Activated gamma-delta T cell treated with Interleukin-2 at 50 U/mL for 16 hours (primary cell): Measurements from ENCODE around the gene HTR7.
"Not testable (repeated sequence)": the region's sequence is repeated elsewhere in the genome, so short reads cannot be mapped to it uniquely, and the experiment has no call there.

Experiments
- DNase-seq: peaks from one replicate; pipeline ENCODE4 v3.0.0-alpha.2; 2020

The HTR7 gene

DNA sequence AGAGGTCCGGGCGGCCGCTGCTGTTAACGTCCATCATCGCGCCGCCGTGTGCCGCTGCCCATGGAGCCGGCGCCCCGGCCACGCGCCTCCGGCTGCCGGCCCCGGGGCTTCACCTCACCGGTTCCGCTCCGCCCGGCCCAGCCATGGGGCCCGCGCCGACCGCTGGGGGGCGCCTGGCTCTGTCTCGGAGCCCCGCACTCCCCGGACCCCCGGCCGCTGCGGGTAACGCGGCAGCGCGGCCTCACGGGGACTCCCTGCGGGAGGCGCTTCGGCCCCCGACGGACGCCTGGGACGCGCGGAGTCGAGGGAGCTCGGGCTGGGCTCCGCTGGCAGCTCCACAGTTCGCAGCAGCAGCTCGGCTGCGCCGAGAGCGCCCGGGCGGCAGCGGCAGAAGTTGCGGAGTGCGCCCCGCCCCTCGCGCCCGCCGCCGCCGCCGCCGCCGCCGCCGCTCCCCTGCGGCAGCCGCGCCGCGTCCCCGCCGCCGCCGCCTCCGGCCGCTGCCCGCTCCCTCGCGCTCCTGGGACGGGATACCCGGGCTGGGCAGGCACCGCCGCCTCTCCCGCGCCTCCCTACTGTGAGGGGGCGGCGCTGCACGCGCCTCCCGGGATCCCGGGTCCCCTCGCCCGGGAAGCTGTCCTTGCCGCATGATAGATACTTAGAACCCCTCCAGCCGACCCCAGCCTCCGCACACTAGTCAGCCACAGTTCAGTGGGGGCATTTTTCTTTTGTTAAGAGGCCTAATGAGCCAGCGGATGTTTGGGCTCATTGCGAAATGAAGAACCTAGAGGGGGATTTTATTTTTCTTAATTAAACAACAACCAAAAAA, at the start of gene HTR7:
TSS of gene HTR7 (minus strand) at position 405 of the 826 bp plus-strand sequence. CDS start at position 37, 368 bp downstream.
- DNase-seq: peak; percentile 49

DNA sequence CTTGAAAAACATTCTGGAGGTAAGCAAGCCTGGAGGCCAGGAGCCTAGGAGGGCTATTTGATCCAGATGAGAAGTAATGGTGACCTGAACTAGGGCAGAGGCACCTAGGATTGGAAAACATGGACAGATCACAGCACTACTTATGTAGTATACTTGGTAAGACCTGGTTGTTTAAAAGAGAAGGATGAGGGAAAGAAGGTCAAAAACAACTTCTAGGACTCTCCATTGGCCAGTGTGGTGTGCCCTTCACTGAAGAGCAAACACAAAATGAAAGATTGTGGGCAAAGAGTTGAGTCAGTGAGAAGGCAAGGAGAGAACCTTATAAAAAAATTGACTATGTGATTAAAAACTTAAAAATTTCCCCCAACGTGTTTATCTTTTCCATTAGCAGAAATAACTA, 48.8 kb upstream of the HTR7 start:
- no peak for DNase-seq

DNA sequence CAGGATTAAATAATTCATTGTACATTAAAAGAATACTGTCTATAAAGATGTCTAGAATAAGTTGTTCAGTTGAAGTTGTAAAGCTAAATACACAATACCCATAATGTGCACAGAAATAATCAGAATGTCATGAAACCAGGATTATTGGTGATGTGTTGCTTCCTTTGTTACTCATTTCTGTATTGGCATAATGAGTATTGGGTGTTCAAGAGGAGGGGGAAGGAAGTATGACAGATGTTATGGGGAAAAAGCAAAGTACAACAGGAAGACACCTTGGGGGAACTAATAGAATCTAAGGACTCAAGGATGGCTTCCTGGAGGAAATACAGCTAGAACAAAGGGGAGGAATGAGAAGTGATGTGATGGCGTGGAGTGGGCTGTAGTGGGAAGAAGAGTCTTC, 48.1 kb upstream of the HTR7 start:
- DNase-seq: no peak

DNA sequence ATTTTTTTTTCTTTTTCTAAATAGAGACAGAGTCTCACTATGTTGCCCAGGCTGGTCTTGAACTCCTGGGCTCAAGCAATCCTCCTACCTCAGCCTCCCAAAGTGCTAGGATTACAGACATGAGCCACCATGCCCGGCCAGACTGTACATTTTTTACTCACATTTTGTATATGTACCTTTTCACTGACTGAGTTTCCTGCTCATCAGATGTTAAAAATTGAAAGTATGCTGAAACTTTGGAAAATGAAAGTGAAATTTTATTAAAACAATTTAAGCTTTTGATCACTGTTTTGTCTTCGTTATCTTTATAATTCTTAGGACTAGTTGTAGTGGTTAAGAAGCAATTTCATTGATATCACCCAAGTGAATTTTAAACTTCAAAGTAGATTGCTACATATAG, 39.1 kb upstream of the HTR7 start:
- DNase-seq: not testable (repeated sequence)

DNA sequence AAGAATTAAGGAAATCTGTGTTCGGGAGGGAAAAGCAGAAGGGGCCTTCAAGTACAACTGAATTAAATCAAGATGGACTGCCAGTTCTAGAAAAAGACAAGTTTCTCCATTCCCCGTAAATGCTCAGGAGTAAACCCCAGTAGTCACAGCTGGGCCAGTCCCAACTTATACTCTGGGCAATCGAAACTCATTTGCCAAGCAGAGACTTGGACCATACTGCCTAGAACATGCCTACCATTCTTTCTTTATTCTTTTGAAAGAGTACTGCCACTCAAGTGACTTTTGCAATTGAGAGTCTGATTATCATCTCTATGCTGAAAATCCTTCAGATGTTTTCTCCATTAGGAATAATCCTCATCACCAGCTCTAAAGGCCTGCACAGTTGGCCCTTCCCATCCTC, 35.4 kb upstream of the HTR7 start:
- no peak for DNase-seq

DNA sequence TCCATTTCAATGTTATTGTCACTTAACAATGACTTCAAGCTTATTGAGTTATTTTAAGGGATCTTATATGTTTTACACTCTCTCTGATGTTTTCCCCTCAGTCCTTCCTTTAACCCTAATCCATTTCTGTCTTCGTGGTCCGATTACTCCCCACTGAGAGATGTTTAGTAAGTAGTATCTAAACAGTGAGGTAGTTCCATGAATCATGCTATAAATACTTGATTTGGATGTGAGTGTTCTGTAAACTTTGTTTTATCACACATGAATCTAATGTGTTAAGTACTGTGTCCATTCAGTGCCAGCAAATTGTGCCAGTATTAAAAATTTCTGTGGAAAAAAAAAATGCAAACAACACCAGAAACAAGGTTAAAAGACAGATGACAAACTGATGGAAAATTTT, 32.5 kb upstream of the HTR7 start:
- no peak for DNase-seq

DNA sequence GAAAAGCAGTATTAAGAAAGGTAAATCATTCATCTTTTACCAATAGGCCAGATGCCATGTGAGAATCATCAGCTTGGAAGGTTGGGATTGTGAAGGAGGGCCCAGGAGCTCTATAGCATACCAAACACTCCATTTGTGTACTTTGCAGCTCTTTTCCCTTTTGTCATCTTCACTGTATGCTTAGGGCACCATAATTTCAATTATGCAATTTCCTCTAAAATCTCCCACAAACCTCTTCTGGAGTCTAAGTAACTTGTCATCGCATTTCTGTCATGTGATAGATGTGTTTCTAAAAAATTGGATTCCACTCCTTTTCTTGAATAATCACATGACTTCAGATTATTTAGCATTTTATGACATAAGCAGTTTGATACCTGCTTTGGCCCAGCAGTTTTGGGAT, 31.8 kb upstream of the HTR7 start:
- DNase-seq: no peak

DNA sequence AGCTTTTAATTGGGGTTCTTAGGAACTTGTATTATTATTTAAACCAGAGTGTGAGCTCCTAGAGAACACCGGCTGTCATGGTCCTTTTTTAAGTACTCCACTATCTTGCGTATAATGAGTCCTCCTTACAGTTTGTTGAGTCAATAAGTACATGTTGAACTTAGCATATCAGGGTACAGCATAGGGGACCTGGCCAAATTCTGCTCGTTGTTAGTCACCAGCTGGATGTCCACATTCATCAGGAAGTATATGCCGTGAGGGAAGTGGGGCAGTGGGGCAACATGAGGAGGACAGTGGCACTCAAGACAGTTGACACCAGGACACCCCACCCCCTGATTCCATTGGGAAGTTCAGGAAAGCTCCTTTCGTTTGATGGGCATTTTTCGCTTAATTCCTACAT, 30.5 kb upstream of the HTR7 start:
- DNase-seq: no peak

DNA sequence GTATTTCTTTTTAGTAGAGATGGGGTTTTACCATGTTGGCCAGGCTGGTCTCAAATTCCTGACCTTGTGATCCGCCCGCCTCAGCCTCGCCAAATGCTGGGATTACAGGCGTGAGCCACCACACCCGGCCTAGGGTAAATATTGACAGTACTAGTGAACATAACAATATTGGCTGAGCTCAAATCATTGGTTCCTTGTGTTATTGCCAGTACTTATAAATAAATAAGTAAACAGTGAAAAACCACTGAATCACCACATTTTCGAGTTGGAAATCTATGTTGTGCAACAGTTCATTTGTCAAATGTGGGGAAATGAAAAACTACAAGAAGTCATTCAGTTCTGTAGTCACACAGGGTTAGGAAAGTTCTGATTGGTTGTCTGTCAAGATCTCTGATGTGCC, 29.7 kb upstream of the HTR7 start:
- no peak for DNase-seq

DNA sequence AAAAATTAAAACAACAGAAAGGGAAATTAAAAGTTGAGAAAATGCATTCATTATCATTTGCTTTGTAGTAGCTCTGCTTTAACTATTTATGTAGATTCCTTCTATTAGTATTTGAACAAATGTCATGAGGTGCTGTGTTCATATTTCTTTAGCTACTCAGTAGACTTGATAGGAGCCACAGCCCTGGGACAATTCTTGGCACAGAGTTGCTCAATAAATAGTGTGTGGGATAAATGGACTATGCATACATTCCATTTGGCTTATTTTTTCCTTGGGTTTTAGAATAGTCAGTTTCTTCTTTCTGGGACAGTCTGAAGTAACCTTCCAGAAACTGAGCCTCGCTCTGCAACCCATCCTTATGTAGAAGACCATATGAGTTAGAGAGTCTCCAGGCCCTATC, 27.3 kb upstream of the HTR7 start:
- no peak for DNase-seq

DNA sequence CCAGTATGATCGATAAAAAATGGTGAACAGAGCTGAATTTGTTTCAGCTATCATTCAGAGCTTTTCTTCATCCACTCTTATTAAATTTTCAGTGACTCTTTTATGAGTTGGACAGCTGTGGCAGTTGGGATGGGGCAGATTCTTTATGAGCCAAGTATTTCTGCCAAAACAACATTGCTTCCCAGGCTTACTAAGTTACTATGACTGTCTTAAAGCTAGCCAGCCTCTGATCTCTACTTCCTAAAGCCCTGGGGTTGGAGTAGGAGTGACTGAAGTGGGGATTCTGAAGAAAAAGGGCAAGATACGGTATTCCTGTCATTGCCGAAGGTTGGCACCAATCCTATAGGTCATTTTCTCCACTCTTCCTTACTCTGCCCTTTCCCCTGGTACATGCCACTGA, 26.6 kb upstream of the HTR7 start:
- no peak for DNase-seq

DNA sequence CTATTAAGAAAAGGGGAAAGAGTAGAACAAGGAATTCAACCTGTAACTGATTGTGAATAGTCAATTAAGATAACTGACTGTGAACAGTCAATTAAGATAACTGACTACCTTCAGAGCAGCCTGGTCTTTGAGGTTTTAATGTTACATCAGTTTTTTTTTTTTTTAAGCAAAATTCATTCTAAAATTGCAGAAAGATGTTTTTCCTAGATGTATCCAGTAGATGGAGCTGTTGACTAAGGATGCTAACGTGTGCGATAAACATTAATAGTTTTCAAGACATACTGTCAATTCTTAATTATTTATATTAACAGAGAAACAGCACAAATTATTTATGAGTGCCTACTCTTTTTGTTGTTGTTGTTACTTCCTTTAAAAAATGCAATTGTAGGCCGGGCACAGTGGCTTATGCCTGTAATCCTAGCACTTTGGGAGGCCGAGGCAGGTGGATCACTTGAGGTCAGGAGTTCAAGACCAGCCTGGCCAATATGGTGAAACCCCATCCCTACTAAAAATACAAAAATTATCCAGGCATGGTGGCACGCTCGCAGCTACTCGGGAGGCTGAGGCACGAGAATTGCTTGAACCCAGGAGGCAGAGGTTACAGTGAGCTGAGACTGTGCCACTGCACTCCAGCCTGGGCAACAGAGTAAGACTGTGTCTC, 22.4 kb upstream of the HTR7 start:
- not testable (repeated sequence) for DNase-seq

DNA sequence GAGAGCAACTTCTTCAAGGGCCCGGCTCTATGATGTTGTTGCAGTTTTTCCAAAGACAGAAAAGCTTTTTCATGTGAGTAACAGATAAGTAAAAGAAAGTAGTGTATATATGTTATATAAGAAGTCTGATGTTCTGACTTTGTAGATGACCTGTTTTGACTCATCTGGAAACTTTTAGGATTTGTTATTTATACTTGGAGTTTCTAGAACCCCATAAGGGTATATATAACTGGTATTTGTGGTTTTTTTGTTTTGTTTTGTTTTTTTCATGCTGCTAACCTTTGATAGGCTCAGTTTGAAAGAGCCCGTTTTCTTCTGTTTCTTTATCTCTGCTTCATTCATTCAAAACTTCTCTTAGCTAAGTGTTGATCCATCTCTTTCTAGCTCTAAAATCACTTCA, 21.2 kb upstream of the HTR7 start:
- DNase-seq: no peak

DNA sequence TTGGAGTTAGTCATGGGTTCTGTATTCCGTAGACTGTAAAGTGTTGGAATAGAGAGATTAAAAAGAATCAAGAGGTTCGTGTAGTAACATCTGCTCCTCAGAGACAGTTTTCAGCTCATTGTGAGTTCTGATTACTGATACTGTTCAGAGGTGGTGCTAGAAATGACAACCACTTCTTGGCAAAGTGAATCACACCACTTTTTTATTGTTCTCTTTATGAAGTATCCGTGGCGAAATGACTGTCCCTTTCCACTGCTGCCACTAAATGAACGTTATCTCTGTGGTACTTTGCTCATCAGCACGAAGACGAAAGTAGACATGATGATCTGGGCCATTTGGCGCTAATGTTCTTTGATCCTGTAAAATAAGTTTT, 14.8 kb upstream of the HTR7 start:
- no peak for DNase-seq

DNA sequence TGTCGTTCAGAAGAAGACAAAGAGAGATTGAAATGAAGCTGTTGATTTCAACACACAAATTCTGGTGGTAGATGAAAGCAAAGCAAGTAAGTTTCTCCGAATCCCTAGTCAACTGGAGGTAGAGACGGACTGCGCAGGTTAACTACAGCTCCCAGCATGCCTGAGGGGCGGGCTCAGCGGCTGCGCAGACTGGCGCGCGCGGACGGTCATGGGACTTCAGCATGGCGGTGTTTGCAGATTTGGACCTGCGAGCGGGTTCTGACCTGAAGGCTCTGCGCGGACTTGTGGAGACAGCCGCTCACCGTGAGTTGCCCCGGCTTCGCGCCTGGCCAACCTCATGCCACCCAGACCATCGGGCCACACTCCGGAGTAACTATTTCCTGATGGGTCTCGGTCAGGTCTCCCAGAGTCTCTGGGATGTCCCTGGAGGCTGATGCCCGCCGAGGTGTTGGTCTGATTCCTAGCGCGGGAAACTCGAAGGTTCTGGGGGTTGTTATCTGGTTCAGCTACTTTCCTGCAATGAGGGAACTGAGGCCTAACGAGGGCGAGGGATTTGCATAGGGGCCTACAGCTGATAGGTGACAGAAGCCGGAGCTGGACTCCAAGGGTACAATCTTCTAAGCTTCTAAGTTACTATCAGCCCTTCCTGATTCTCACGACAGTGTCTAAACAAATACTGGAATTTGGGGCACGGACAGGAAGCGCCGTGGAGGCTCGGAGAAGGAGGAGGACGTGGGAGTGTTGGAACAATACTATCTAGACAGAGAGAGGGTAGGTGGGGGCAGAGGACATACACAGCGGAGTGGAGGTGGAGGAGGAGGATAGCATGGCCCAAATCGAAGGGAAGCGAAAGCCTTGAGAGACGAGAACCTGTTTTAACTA, 14.2 kb upstream of the HTR7 start, which contains the start of gene RPP30:
TSS of gene RPP30 (plus strand) at position 209 of the 882 bp plus-strand sequence. CDS start at position 222, 13 bp downstream.
- DNase-seq: peak; percentile 76

DNA sequence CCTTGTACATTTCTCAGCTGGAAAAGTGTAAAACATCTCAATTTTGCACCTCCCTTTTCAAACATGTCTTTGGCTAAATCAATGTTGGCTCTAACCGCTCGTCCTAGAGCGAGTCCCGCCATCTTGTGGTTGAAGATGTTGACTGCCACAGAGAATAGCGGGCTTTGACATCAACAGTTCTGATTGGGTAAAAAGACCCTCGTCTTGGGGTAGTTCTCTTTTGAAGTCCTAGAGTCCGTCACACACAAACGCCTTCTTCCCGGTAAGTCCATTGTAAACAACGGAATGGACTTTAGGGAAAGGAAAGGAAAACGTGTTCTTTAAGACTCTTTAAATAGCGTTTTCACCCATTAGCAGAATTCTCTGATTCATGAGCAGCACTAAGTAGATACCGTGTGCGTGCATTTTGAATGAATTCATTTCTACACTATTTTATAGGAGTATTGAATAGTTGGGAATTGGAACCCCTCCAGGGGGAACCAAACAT, 13.5 kb upstream of the HTR7 start:
- DNase-seq: peak; percentile 17

DNA sequence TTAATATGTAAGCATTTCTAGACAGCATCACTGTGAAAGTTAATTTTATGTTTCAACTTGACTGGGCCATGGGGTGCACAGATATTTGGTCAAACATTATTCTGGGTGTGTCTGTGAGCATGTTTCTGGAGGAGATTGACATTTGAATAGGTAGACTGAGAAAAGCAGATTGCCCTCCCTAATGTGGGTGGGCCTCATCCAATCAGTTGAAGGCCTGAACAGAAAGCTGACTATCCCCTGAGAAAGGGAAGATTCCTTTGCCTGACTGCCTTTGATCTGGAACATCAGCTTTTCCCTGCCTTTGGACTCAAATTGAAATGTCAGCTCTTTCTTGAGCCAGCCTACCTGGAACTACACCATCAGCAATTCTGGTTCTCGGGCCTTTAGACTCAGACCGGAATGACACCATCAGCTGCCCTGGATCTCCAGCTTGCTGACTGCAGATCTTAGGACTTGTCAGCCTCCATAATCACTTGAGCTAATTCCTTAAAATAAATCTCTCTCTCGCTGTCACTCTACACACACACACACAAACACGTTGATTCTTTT, 8.3 kb upstream of the HTR7 start:
- DNase-seq: no peak

DNA sequence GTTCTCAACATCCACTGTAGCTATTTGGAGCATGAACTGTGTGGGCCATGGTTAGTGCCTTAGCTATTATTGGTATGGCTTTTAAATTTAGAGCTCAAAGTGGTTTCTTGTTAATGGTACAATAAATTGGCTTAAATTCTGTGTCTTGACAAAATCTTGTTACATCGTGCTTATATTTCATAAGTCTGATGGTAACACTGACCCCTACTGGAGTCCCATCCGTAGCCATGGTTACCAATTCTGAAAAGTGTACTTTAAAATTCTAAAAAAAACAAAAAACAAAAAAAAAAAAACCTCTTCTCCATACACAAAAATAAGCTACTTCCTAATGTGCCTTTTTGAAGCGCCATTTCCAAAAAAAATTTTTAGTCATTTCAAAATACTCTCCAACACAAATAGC, 7.6 kb upstream of the HTR7 start:
- no peak for DNase-seq

DNA sequence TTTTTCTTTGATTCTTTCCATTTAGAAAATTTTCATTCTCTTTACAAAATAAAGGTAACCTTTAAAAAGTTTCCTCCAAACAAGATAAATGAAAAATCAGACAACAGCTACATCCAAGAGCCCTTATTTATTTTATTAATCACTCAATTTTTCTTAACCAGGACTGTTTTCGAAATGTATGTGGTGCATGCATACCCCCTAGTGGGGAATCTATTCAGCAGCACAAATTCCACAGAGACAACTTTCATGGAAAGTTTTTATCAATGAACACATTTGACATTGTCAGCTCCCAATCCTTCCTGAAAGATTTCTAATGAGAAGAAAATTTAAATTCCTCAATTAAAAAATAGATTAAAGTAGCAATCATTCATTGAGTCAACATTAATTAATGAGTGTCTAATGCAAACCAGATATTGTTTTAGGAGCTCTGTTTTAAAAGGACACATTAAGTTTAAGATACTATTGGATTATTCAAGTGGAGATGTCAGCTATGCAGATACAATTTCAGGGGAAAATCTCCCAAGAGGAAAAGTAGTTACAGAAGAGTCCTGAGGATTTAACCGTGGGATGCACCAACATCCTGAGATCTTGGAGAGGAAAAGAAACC, 5.2 kb upstream of the HTR7 start:
- no peak for DNase-seq

DNA sequence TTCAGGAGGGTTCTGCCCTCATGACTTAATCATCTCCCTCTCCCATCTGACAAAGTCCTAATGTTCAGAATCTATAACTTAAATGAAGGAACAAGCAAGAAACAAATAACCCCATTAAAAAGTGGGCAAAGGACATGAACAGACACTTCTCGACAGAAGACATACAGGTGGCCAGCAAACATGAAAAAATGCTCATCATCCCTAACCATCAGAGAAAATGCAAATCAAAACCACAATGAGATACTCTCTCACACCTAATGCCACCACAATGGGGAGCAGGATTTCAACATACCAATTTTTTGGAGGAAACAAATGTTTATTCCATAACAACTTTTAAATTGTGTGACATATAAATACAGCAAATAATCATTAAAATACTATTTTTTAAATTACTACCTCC, 3.0 kb upstream of the HTR7 start:
- no peak for DNase-seq

DNA sequence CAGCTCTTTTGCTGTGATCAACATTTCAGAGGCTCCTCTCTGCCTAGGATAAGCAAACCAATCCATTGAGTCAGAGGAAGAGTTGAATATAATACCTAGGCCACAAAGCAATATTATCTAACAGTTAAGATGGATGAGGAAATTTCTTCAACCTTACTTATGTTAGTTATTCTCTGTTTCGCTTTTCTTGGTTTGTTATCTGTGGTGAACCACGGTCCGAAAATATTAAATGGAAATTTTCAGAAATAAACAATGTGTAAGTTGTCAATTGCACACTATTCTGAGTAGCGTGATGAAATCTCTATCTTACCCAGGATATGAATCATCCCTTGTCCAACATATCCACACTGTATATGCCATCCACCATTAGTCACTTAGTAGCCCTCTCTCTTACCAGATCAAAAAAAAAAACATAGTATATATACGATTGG, 1.5 kb upstream of the HTR7 start:
- DNase-seq: no peak

DNA sequence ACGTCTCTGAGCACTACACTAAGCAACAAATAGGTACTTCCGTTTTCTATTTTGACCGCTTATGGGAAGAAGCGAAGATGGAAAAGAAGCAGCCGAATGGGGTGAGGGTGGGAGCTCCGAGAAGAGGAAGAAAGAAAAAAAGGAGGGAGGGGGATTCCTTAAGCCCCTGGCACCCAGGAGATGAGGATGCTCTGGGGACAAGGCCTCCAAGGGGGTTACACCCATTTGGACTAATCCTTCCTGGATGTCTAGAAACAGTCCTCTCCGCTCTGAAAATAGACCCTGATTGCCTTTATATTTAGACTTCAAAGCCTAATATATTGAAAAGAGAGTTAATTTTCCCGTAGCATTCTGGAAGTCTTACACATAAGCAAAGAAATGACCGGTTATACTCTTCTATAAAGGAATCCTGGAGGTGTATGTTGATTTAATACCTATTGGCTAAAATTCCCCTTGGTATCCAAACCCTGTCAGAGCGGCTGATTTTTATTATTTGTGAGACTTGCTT, 676 bp upstream of the HTR7 start:
- DNase-seq: no peak
